GM03348 (cell line): ENCODE data around the gene STRN4.
"Not testable (repeated sequence)": the region's sequence is repeated elsewhere in the genome, so short reads cannot be mapped to it uniquely, and the experiment has no call there.

ENCODE experiments used
- DNase-seq: peaks from one replicate; pipeline ENCODE4 v3.0.0; 2012; ENCODE audit warnings: low spot score

Gene STRN4

DNA sequence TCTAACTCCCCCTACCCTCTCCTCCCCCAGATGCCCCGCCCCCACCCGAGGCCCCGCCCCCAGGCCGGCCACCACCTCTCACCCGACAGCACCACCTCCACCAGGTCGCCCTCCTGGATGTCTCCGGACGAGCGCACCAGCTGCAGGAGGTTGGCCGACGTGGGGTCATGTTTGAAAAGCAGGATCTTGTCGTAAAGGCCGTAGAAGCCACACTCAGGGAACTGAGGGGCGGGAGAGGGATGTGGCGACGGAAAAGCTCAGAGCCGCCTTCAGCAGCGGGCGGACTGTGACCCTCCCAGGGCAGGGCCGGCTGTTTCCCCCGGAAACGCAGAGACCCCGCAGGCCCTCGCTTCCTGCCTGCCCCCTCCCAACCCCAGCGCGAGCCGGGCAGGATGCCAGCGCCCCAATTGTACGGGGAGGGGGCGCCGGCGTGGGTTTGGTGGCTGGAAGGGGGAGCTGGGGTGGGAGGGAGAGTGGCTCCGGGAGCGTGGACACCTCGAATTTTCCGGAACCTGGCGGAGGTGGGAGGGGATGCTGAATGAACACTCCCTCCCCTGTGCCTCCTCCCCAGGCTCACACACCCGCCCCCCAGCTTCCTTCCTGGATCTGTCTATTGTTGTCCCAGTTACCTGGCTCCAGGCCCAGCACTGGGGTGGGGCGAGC is 32.3 kb downstream of the STRN4 start:
- peak; percentile 96 for DNase-seq

DNA sequence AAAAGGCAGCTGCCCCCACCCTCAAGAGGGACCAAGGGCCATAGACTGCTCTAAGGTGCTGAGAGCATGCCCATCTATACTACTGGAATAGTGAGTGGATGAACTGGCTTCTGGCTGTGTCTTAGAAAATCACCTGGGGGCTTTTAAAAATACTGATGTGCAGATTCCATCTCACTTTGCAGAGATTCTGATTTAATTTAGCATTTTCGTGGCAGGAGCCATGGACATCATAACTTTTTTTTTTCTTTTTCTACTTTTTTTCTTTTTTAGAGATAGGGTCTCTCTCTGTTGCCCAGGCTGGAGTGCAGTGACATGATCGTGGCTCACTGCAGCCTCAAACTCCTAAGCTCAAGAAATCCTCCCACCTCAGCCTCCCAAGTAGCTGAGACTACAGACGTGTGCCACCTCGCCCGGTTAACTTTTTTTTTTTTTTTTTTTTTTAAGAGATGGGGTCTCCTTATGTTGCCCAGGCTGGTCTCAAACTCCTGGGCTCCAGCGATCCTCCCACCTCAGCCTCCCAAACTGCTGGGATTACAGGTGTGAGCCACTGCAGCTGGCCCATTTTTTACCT is 33.4 kb downstream of the STRN4 start:
- not testable (repeated sequence) for DNase-seq

DNA sequence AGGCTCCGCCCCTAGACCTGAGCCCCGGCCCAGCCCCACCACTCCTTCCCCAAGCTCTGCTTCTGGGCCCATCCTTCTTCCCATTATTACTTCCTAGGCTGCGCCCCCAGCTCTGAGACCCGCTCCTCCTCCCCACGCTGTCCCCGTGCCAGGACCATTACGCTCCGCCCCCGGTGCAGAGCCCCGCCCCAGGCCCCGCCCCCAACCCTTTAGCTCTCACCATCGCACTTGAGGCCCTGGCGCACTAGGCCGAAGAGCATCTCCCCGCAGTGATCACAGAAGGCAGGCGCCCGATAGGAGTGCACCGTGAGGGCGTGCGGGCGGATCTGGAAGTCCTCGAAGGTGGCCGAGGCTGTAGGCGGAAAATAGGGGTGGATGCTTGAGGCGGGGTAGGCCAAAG is 35.6 kb downstream of the STRN4 start:
- no peak for DNase-seq

DNA sequence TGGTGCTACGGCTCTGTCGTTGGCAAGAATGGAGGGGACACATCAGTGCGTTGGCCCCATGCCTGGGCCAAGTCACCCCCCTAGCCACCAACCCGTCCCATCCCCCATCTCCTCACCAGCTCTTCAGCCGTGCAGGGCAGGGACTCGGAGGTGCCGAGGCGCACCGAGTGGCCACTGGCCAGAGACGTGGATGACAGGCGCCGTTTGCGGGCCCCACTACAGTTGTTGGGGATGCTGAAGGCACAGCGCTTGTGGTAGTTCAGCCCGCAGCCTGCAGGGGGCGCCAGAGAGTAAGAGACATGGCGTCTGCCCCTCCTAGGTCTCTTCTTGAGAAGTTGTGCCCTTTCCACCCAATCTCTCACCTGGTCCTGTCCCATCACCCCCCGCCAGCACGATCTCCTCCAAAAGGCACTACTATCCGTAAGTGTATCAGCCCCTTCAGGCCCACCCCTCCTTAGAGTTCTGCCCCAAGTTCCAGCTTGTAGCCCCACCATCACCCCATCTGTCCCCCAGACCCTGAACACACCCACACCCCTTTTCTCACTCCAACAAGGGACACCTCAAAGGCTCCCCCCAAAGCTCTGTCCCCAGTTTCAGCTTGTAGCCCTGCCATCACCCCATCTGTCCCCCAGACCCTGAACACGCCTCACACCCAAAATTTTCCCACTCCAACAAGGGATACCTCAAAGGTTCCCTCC is 41.7 kb downstream of the STRN4 start:
- peak; percentile 89 for DNase-seq

DNA sequence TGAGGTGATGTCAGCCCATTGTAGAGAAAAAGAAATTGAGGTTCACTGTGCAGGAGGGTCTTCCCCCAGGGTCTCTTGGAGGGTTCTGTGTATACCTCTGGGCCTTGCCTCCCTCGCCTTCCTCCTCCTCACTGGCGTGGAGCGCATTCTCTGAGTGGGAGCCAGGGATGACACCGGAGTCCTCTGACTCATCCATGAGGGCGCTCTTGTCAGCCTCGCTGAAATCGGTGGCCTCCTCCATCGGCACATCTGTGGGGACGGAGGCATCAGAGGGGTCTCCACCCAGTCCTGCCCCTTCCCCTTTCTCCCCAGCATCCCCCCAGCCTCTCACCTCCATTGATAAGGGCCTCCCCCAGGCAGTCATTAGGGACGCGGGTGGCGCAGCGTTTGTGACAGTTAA is 45.5 kb downstream of the STRN4 start:
- DNase-seq, result no peak

DNA sequence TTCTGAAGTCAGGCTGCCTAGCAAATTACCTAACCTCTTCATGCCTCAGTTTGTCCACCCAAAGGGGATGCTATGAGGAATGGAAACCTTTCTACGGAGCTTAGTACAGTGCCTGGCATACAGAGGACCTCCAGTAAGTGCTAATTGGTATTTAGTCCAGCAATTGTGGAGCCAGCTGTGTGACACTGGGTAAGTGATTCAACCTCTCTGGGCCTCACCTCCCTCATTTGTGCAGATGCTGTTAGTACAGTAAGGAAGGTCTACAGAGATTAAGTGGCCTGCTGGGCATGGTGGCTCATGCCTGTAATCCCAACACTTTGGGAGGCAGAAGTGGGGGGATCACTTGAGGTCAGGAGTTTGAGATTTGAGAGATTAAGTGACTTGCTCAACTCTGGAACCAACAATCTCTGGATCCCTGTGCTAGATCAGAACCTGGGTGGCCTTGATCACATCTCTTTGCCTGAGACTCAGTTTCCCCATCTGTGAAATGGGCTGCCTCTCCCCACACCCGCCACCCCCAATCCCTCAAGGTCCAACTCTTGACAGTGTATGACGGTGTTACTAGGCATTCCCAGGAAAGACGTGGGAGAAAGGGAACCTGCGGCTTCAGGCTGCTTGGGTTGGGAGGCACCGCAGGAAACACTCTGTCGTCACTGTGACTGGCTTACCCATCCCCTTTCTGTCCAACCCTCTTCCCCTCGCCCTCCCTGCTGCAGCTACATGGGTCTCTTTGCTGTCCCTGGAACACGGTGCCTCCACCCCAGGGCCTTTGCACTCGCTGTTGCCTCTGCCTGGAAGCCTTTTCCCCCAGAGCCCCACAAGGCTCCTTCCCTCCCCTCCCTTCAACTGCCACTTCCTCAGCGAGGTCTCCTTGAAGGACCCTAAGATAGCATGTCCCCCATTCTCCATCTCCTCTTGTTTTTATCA is 47.6 kb downstream of the STRN4 start:
- DNase-seq, result no peak

DNA sequence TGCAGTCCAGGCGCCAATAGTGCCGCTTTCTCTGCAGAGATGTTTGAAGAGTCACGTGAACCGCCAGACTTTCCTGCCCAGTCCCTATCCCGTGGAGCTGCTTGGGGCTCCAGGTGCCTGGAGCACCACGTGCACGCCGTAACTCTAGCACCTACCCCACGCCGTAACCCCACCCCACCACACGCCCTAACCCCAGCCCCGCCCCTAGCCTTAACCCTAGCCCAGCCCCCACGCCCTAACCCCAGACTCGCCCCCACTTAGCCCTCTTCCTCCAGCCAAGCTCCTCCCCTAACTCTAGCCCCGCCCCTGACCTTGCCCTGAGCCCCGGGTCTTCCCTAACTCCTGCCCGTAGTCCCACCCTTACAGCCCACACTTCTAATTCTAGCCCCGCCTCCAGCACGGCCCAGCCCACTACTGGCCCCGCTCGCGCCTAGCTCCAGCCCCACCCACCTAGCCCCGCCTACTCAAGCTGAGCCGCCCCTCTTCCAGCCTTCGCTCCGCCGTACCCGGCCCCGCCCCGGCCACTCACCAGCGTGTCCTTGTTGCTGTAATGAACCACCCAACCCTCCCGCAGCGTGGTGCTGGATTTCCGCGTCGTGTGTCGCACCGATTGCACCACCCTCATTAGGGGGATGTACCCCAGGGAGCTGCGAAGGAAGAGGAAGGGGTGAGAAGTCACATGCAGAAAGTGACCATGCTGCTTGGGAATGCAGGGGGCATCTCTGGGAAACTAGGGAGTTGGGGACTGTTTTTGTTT is 48.9 kb downstream of the STRN4 start:
- DNase-seq, result peak; percentile 94

DNA sequence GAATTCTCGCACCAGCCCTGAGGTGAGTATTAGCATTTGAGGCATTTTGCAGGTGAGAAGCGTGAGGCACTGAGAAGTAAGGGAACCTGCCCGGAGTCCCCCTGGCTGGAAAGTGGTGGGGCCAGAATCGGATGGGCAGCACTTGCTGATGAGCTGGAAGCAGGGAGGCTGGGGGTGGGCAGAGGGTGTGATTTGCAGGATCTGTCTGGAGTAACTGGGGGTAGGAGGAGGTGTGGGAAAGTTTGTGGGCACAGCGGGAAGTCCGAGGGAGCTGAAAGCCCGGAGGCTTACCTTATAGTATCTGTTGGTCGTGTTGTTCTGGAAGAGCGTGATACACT is 49.4 kb downstream of the STRN4 start:
- no peak for DNase-seq

DNA sequence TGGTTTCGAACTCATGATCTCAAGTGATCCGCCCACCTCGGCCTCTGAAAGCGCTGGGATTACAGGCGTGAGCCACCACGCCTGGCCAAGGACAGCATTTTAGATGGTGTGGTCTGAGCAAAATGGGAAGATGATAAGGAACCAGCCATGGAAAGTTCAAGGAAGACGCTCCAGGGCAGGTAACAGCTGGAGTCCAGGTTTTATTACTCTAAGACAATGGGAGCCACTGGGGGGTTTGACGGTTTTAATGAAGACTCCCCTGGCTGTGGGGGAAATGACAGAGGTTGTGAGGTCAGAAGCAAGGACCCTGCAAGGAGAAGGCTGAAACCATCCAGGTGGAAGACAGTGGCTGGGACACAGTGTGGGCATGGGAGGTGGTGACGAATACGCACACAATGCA is 50.2 kb downstream of the STRN4 start:
- DNase-seq, result no peak

DNA sequence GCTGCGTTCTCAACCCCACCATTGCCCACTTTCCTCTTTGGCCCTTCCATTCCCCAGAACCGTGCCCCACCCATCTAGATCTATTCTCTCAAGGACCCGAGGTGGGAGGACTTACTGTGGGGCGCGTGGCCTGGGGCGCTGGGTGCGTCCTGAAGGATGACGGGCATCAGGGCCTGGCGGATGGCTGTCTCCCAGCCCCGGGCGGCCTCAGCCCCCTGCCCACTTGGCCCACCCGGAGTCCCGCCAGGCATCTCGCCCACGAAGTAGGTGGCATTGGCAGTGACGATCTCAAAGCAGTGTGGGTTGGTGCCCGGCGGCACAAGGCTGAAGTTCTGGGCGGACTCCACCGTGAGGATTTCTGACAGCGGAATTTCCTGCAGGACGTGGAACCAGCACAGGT is 52.5 kb downstream of the STRN4 start:
- DNase-seq, result no peak

DNA sequence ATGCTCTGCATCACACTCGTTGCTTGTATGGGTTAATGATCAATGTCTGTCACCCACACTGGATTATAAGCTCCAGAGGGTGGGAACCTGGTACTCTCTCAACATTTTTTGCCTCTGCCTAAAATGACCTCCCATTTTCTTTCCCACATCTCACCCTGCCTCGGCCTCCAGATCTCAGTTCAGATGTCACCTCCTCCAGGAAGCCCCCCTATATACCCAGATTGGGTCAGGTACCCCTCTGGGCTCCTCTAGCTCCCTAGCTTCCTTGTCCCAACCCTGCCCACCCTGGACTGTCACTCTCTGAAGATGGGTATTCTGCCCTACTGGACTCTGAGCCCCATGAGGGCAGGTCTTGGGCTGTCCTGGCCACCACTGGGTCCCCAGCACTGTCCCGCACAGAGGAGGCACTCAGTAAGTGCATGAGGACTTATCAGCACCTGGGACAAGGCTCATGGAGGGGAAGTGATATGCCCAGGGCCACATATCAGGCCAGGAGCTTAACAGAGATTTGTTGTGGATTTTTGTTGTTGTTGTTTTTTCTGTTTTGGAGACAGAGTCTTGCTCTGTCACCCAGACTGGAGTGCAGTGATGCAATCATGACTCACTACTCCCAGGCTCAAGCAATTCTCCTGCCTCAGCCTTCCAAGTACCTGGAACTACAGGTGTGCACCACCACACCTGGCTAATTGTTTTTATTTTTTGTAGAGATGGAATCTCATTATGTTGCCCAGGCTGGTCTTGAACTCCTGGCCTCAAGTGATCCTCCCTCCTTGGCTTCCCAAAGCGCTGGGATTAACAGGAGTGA is 53.1 kb downstream of the STRN4 start:
- DNase-seq, result no peak

DNA sequence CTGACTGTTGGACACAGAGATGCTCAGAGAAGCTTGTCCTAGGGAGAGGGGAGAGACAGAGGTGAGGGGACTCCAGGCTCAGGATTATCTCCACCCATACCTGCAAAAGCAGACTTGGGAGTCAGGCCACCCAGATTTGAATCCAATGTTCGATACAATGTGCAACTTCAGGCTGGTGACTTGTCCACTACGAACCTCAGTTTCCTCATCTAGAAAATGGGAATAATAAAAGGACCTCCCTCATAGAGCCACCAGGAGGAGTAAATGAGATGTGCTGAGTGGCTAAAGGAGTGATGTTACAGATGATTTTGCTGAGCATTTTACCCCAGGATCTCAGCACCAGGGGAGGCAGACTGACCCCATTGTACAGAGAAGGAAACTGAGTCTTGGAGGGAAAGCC is 54.3 kb downstream of the STRN4 start:
- DNase-seq, result no peak

DNA sequence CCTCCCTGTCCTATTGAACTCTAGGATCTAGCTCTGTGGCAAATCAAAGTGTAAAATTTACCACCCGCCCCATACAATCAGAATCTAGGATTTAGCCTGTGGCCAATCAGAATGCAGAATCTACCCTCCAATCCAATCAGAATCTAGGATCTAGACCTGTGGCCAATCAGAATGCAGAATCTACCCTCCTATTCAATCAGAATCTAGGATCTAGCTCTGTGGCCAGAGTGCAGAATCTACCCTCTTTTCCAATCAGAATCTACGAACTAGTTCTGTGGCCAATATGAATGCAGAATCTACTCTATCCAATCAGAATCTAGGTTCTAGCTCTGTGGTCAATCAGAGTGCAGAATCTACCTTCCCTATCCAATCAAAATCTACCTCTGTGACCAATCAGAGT is 55.1 kb downstream of the STRN4 start:
- no peak for DNase-seq

DNA sequence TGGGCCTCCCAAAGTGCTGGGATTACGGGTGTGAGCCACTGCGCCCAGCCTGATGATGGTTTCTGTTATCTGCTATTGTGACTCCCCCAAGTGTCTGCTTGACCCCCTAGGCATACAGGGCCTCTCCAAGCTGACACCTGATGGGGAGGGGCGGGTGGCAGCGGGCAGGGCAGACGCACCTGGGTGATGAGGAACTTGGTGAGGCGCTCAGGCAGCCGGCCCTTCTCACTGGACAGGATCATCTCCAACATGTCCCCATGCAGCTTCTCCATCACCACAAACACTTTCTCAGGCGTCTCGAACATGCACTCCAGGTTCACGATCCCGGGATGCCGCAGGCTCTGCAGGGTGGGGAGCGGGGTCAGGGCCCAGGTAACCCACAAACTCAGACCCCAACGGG is 56.9 kb downstream of the STRN4 start:
- DNase-seq, result no peak

DNA sequence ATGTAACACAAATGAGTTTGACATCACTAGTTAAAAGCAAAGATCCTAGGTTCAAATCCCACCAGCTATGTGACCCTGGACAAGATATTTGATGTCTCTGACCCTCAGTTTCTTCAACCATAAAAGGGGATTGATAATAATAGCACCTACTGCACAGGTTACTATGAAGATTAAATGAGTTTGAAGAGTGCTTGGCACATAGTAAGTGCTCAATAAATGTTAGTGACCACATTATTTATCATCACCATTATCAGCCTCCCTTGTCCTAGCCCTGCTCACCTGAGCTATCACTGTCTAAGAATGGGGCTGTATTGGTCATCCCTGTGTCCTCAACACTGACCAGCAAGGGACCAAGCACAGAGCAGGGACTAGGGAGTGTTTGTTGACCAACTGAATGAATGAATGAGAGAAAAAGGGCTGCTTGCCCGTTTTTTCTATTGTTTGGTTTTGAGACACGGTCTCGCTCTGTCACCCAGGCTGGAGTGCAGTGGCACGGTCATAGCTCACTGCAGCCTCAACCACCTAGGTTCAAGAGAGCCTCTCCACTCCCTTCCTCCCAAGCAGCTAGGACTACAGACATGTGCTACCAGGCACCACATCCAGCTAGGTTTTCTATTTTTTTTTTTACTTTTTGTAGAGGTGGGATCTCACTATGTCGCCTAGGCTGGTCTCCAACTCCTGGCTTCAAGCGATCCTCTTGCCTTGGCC is 58.7 kb downstream of the STRN4 start:
- DNase-seq, result no peak

DNA sequence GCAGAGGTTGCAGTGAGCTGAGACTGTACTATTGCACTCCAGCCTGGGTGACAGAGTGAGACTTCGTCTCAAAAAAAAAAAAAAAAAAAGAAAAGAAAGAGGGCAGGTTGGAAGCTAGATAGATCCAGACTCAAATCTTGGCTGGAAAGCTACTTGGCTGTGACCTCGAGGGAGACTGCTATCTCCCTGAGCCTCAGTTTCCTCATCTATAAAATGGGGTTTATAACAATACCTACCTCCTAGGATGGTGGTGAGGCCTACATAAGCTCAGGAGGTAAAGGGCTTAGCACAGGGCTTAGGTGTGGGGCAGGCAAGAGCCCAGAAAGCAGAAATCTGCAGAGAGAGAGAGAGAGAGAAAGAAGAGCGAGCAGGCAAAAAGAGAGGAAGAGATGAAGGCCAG is 61.1 kb downstream of the STRN4 start:
- no peak for DNase-seq

DNA sequence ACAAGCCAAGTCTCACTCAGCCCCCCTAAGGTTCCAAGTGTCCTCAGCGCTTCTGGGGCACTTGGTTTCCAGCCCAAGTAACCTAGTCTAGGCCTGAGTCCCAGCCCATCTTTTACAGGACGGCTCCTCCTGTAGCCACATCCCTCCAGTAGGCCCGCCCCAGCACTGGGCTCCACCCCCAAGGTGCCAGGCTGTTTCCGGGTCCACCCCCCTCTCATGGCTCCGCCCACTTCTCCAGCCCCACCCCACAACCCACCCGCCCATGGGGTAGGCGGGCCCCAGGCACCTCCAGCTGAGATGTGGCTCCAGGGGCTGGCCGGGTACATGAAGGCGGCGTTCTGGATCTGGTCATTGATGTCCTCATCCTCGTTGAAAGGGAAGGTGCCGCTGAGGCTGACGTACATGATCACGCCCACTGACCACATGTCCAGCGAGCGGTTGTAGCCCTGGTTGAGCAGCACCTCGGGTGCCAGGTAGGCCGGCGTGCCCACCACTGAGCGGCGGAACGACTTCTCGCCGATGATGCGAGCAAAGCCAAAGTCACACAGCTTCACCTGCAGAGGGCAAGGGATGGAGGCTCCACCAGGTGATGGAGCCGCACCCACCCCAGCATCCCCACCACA is 68.0 kb downstream of the STRN4 start:
- DNase-seq, result peak; percentile 45

DNA sequence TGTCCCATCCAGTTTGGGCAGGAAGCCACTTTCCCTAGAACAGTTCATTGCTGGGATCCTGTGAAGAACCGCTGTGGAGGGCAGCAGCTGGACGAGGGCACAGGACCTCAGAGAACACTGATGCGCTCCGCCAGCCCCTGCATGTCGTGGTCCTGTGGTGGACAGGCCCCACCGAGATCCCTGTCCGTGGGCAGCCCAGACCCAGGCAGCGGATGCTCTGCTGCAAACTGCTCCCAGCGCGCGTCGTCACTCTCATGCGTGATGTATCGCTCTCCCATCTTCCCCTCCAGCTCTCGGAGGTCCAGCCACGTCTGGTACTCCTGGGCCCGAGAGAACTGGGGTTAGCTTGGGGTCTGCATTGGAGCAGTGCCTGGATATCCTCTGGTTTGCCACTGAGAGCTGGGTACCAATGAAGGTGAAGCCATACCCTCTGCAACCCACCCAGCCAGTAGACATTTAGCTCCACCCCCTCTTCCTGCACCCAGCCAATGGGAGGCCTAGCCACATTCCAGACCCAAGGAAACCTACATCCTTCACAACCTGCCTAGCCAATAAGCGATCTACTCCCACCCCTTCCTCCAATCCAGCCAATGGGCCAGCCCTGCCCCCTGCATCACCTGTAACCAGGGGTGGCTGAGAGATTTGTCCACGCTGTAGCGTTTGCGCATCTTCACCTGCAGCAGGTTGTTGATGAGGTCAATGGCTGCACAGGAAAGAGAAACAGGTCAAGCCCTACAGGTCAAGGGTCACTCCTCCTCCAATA is 71.7 kb downstream of the STRN4 start:
- no peak for DNase-seq

DNA sequence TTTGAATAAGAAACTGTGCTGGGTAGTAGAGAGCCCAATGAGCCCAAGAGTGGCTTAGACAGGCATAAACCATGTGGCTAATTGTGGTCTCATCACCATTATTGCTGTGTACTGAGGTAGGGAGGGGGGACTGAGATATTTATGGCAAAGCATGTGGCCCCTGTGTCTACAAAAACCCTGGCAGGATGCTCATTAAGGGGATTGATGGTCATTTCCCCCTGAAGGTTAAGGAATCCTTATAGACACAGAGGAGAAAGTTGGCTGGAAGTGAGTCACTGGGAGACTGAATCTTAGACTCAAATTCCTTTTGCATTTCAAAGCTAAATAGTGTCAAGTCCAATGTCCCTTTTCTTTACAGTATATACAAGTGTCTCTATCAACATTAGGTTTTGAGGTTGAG is 75.4 kb downstream of the STRN4 start:
- peak; percentile 32 for DNase-seq
